Measurements from ENCODE around the gene PSMD7.
A peak's percentile ranks its signal among the peaks of the same experiment; 100 is the strongest.
"Not testable (repeated sequence)": the region's sequence is repeated elsewhere in the genome, so short reads cannot be mapped to it uniquely, and the experiment has no call there.

The PSMD7 gene

GRCh38 chr16:74296104-74296431, 546 bp upstream of the PSMD7 start:
- no peak for DNase-seq (ENCODE audit: low read depth in 4 of 4, low spot score in 1 of 4)

DNA sequence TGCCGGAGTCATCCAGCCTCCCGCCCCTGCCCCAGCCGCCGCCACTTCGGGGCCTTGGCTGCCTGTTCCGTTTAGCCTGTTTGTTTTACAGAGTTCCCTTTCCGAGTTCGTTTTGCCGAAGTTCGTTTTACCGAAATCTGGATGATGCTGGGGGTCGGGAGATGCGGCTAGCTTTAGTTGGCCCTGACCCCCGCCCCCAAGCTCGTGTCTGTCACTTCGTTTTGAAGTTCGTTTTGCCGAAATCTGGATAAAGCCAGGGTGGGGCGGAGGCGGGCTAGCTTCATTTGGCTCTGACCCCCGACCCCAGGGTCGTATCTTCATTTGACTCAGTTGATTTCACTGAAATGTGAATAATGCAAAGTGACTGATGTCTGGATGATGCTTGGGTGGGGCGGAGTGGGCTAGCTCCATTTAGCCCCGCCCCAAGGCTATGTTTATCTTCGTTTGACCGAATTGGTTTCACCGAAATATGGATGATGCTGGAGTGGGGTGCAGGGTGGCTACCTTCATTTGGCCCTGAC, 591 bp downstream of the PSMD7 start:
- DNase-seq (ENCODE audit: low read depth in 4 of 4, low spot score in 1 of 4): peak in 3 of 4 experiments; percentile 11 to 15 (median 13)

- DNase-seq (ENCODE audit: low read depth in 4 of 4, low spot score in 1 of 4): no peak
Observed at GRCh38 chr16:74298104-74298503, 1.5 kb downstream of the PSMD7 start.

GRCh38 chr16:74302341-74302740, 5.7 kb downstream of the PSMD7 start:
- no peak for DNase-seq (ENCODE audit: low read depth in 4 of 4, low spot score in 1 of 4)

GRCh38 chr16:74304164-74304834, 7.7 kb downstream of the PSMD7 start:
- DNase-seq (ENCODE audit: low read depth in 4 of 4, low spot score in 1 of 4): no peak

- no peak for DNase-seq (ENCODE audit: low read depth in 4 of 4, low spot score in 1 of 4)
Observed at GRCh38 chr16:74304835-74305176, 8.2 kb downstream of the PSMD7 start.

DNA sequence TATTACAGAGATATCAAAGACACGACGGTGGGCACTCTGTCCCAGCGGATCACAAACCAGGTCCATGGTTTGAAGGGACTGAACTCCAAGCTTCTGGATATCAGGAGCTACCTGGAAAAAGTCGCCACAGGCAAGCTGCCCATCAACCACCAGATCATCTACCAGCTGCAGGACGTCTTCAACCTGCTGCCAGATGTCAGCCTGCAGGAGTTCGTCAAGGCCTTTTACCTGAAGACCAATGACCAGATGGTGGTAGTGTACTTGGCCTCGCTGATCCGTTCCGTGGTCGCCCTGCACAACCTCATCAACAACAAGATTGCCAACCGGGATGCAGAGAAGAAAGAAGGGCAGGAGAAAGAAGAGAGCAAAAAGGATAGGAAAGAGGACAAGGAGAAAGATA, 8.7 kb downstream of the PSMD7 start:
- no peak for DNase-seq (ENCODE audit: low read depth in 4 of 4, low spot score in 1 of 4)

DNA sequence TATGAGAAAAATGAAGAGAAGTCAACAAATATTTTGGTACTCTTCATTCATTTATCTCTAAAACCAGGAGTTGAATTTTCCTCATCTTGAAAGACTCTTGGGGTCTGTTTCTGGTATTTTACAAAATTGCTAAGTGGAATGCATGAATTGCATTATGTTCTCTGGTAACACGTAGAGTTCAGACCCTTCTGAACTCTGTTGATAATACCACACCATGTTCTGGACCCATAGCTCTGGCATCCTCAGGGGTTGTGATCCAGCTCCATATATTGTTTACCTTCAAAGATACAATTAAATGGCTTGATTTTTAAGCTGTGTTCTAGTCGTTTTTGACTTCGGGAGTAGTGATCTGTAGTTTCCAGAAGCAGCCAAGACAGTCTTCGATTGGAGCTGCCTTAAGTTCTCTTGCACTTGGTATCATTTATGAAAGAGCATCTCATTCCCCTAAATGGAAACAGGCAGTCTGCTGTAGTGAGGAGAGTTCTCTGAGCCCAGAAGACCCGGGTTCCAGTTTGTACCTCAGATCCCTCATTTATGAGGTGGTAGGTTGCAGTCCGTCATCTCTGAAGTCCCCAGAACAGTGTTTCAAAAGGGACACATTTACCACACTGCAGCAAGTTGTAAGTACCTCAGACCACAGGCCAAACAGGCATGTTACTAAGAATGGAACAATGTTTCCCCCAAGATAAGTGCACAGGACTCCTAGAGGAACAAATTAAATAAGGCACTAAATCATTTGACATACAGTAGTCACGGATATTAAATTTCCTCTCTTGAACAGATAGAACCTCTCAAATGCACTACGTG, 9.6 kb downstream of the PSMD7 start:
- DNase-seq (ENCODE audit: low read depth in 4 of 4, low spot score in 1 of 4): no peak

GRCh38 chr16:74307383-74307782, 10.8 kb downstream of the PSMD7 start:
- no peak for DNase-seq (ENCODE audit: low read depth in 4 of 4, low spot score in 1 of 4)

GRCh38 chr16:74309789-74310781, 13.5 kb downstream of the PSMD7 start:
- DNase-seq (ENCODE audit: low read depth in 4 of 4, low spot score in 1 of 4): no peak

GRCh38 chr16:74315059-74315458, 18.4 kb downstream of the PSMD7 start:
- DNase-seq (ENCODE audit: low read depth in 4 of 4, low spot score in 1 of 4): no peak

GRCh38 chr16:74320707-74321106, 24.1 kb downstream of the PSMD7 start:
- no peak for DNase-seq (ENCODE audit: low read depth in 4 of 4, low spot score in 1 of 4)

DNA sequence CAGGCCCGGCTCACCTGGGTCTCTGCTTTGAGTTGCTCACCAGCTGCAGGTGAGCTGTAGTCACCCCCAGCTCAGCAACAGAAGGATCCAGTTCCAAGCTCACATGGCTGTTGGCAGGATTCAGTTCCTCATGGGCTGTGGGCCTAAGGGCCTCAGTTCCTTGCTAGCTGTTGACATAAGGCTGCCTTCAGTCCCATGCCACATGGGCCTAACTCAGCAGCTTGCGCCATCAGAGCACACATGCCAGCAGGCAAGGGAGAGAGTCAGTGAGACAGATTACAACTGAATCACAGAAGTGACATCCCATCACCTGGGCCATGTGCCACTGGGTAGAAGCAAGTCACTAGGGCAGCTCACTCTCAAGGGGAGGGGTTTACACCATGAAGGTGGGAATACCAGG, 24.7 kb downstream of the PSMD7 start:
- DNase-seq (ENCODE audit: low read depth in 4 of 4, low spot score in 1 of 4): no peak

GRCh38 chr16:74322301-74322710, 25.7 kb downstream of the PSMD7 start:
- DNase-seq (ENCODE audit: low read depth in 4 of 4, low spot score in 1 of 4): no peak

DNA sequence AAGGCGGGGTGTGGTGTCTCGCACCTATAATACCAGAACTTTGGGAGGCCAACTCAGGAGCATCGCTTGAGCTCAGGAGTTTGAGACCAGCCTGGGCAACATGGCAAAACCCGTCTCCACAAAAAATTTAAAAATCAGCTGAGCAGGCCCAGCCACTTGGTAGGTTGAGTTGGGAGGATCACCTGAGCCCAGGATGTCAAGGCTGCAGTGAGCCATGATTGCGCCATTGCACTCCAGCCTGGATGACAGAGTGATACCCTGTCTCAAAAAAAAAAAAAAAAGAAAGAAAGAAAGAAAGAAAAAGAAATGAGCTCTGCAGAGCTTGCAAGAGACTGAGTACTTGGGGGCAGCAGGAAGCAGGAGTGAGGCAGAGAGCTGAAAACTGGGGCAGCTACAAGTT, 28.2 kb downstream of the PSMD7 start:
- not testable (repeated sequence) for DNase-seq (ENCODE audit: low read depth in 4 of 4, low spot score in 1 of 4)

DNA sequence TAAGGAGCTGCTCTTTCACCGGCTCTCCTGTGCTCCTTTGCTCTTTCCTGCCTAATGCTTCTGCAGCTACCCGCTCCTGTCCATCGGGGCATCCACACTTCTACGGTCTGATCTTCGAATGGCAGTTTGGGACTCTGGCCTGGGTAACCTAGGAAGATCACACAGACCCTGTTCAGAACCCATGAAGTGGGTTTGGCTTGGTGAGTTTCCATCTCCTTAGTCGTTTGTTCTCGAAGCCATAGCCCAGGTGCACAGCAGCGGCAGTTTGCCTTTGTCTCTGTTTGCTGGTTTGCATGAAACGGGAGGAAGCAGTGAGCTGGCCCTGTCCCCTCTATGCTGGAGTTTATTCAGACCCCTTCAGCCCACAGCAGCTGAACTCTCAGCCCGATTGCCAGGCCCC, 29.0 kb downstream of the PSMD7 start:
- DNase-seq (ENCODE audit: low read depth in 4 of 4, low spot score in 1 of 4): no peak

- not testable (repeated sequence) for DNase-seq (ENCODE audit: low read depth in 4 of 4, low spot score in 1 of 4)
Observed at GRCh38 chr16:74328346-74328745, 31.7 kb downstream of the PSMD7 start.

DNA sequence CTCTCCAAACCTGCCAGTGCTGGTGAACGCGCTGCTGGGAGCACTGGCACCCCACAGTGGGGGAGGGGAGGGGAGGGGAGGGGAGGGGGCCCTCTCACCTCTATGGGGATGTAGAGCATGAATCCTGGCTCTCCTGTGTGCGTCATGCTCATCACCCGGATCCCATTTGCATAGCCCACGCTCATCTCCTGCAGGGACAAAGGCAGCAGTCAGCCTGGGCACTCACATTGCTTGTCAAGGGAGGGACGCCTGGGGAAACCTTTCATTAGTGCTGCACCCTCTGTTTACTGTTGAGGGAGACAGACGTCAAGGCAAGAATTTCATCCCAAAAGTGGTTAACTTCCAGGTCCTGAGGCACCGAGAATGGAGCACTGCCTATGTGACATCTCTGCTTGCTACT, 35.9 kb downstream of the PSMD7 start:
- not testable (repeated sequence) for DNase-seq (ENCODE audit: low read depth in 4 of 4, low spot score in 1 of 4)

DNA sequence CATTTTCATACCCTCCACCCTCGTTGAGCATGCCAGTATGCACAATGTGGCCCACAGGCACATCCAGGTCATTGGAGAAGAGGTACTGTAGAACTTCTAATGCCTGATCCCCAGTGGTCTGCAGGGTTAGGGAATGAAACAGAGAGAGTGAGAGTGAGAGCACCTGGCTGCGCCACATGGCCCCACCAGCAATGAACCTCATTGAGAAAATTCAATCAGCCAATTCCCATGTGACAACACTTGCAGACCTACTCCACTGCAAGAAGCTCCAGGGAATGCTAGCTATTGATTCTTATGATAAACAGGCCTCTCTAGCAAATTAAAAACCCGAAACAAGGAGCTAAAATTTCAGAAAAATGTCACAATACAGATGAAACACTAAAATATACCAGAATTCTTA, 40.9 kb downstream of the PSMD7 start:
- DNase-seq (ENCODE audit: low read depth in 4 of 4, low spot score in 1 of 4): not testable (repeated sequence)

- DNase-seq (ENCODE audit: low read depth in 4 of 4, low spot score in 1 of 4): not testable (repeated sequence)
Observed at GRCh38 chr16:74339226-74339625, 42.6 kb downstream of the PSMD7 start.

- not testable (repeated sequence) for DNase-seq (ENCODE audit: low read depth in 4 of 4, low spot score in 1 of 4)
Observed at GRCh38 chr16:74353038-74353437, 56.4 kb downstream of the PSMD7 start.

Data from stimulated activated CD4-positive, alpha-beta T cell treated with anti-CD3 and anti-CD28 coated beads, Interleukin-1b, Interleukin-23, amount 100 ng/mL, for 24 hours (primary cell).